BLaER1 treated with 17β-estradiol and CSF1 and Interleukin-3, amounts not matched to agents 10 nM and 100 nM (cell line): ENCODE measurements around the gene PRDM16.
A peak's percentile ranks its signal among the peaks of the same experiment; 100 is the strongest.

ENCODE experiments used
- H3K27ac ChIP-seq, 11 experiments: shearing (Covaris generic); formaldehyde crosslinking; 2 replicates each; pipeline ENCODE4 v1.8.1; 2022
- H3K27me3 ChIP-seq, 11 experiments: shearing (Covaris generic); formaldehyde crosslinking; 2 replicates each; pipeline ENCODE4 v1.8.1; 2022
- H3K36me3 ChIP-seq, 11 experiments: shearing (Covaris generic); formaldehyde crosslinking; 2 replicates each; pipeline ENCODE4 v1.8.1; 2022
- H3K4me1 ChIP-seq, 10 experiments: shearing (Covaris generic); formaldehyde crosslinking; 2 replicates each; pipeline ENCODE4 v1.8.1; 2022
- H3K4me2 ChIP-seq, 11 experiments: shearing (Covaris generic); formaldehyde crosslinking; 2 replicates each; pipeline ENCODE4 v1.8.1; 2022
- H3K4me3 ChIP-seq, 10 experiments: shearing (Covaris generic); formaldehyde crosslinking; 2 replicates each; pipeline ENCODE4 v1.8.1; 2022
- H3K9ac ChIP-seq, 11 experiments: shearing (Covaris generic); formaldehyde crosslinking; 2 replicates each; pipeline ENCODE4 v1.8.1; 2022
- H3K9me3 ChIP-seq, 11 experiments: shearing (Covaris generic); formaldehyde crosslinking; replicated peaks in 1 of 11; 2 replicates each; pipeline ENCODE4 v1.8.1; 2022
- H4K20me1 ChIP-seq, 11 experiments: shearing (Covaris generic); formaldehyde crosslinking; 2 replicates each; pipeline ENCODE4 v1.8.1; 2022
- Cebpa-rat ChIP-seq, 11 experiments: shearing (Covaris generic); IDR thresholded peaks; 2 replicates each; pipeline ENCODE4 v1.8.1; 2022

The PRDM16 gene

DNA sequence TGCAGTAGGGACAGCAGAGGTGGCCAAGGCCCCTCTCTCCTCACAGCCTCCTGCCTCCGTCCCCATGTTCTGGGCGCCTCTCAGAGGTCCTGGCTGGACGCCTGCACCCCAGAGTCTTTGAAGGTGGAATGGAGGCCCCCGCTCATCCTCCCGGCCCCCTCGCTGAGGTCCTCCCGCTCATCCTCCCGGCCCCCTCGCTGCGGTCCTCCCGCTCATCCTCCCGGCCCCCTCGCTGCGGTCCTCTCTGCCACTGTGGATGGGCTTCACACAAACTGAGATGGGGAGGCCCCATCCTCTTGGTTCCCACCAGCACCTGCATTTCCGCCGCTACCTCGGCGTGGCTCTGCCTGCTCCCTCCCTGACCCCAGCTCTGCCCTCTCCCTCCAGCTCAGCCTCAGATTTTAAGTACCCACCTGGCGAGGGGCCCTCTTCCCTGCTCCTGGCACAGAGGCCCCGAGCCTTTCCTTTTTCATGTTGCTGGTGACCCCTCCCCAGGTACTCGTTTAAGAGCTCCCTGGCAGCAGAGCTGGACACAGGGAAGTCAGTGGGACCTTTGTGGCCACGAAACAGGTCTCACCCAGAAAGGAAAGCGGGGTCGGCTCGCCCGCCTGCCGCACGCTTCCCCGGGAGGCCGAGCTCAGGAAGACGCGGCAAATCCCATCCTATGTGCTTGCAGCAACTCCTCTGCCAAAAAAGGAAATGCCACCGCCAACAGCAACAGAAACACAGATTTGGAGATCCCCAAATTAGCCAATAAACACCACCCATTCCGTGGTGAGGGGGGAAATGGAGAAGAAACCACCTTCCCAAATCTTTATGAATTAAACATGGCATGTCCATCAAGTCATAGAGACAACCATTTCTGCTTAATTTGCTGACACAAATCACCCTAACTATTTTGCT is 143.7 kb downstream of the PRDM16 start:
- Histone ChIP-seq H3K9ac (no peak overlapping the region), H3K4me1 (peaks cover 2 to 20% (median 7%) of the 10 kb centered on the region in 10 experiments; a peak in 17 of 20 replicates), H3K4me2 (no peak overlapping the region), H3K36me3 (no peaks in the 10 kb centered on the region), H3K27me3 (peaks cover 0 to 11% (median under 1%) of the 10 kb centered on the region in 11 experiments; a peak in 8 of 22 replicates), H3K4me3 (no peak overlapping the region), H3K27ac (no peak overlapping the region), H3K9me3 (no peaks in the 10 kb centered on the region), H4K20me1 (peaks cover 0 to 7% (median 0%) of the 10 kb centered on the region in 11 experiments; a peak in 3 of 22 replicates)
- TF ChIP-seq Cebpa-rat (IDR thresholded peaks at IDR 0.05) = no peak

DNA sequence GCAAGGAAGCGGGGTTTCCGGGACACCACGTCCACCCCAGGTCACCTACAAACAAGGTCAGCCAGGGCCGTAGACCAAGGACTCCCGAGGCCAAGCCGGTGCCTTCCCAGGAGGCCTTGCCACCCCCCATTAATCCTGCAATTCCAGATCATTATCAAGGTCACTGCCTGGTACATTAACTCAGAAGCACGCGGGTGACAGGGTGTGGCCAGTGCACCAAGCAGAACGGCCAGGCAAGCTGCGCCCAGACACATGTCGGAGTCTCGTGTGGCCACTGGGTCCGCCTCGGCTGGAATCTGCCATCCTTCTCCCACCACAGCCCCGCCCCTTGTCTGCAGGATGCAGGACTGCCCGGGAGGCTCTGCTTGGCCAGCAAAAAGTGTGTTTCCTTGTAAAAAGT is 144.7 kb downstream of the PRDM16 start:
- peaks cover 0 to 21% (median 10%) of the 10 kb centered on the region in 11 experiments; a peak in 10 of 22 replicates for H3K27me3 ChIP-seq

DNA sequence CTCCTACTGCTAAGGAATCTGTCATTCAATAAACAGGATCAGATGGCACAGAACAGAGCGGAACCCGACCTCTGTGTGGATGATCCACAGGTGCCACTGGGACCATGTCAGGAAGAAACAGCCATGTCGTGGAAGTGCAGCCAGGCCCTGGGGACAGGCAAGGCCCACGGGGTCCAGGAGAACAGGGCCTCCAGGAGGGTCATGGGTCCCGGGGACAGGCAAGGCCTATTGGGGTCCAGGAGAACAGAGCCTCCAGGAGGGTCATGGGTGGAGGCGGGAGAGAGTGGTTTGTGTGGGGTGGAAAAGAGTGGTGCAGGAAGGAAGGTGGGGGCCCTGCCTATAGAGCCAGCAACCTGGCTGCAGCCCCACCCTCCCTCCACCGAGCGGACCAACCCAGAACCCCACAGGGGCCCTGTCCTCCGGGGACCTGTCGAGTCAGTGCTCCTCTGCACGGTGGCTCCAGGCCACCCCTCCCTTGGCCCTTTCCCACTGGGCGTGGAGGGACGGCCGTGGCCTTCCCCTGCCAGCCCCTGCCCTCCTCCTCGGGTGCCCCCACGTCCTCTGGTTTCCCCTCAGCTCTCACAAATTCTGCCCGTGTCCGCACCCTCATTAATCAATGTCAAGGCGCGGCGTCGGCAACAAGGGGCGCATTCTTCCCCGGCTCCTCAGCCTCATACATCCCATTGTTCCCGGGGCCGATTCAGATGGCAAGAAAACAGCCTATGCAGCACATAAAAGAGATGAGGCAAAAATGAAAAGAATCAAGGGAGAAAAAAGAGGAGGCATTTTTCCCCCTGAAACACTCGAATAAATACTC is 146.4 kb downstream of the PRDM16 start:
- Histone ChIP-seq H3K36me3 (no peaks in the 10 kb centered on the region), H3K4me2 (peak overlapping the region in 3 of 11 experiments; percentile 1 to 41 (median 21); a peak in 3 of 22 replicates), H4K20me1 (peaks cover 0 to 13% (median 0%) of the 10 kb centered on the region in 11 experiments; a peak in 3 of 22 replicates), H3K27ac (no peak overlapping the region), H3K9me3 (no peaks in the 10 kb centered on the region), H3K4me3 (no peak overlapping the region), H3K27me3 (peaks cover 0 to 31% (median 12%) of the 10 kb centered on the region in 11 experiments; a peak in 11 of 22 replicates), H3K9ac (no peak overlapping the region), H3K4me1 (peaks cover 0 to 24% (median 20%) of the 10 kb centered on the region in 10 experiments; a peak in 13 of 20 replicates)
- no peak for TF ChIP-seq Cebpa-rat (IDR thresholded peaks at IDR 0.05)

More for the DNA sequence above, 144.7 kb downstream of the PRDM16 start:
- Histone ChIP-seq H3K27ac (no peak overlapping the region), H3K36me3 (no peaks in the 10 kb centered on the region), H3K4me2 (no peak overlapping the region), H4K20me1 (peaks cover 0 to 8% (median 0%) of the 10 kb centered on the region in 11 experiments; a peak in 3 of 22 replicates), H3K9ac (no peak overlapping the region), H3K4me1 (peaks cover 0 to 15% (median 3%) of the 10 kb centered on the region in 10 experiments; a peak in 10 of 20 replicates), H3K4me3 (no peak overlapping the region), H3K9me3 (no peaks in the 10 kb centered on the region)
- TF ChIP-seq Cebpa-rat (IDR thresholded peaks at IDR 0.05) = no peak

DNA sequence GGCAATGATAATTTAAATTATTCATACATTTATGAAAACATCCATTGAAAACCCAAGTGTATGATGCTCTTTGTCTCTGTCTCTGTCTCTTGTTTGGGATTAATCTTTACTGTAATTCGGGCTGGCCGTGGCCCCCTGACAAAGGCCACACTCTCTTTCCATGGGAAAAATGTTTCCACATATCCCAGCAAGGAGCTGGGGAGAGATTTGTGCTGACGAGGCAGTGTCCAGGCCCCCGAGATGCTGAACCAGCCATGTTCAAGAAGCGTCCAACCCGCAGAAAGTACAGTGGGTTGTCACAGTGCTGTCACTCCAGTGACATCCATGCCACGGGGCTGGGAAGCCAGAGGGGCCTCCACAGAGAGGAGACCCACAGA is 147.0 kb downstream of the PRDM16 start:
- peaks cover 0 to 31% (median 12%) of the 10 kb centered on the region in 11 experiments; a peak in 11 of 22 replicates for H3K27me3 ChIP-seq
- no peaks in the 10 kb centered on the region for H3K9me3 ChIP-seq
- TF ChIP-seq Cebpa-rat (IDR thresholded peaks at IDR 0.05) = no peak
- H3K9ac ChIP-seq = no peak overlapping the region
- H3K4me3 ChIP-seq = no peak overlapping the region
- H3K4me1 ChIP-seq = peaks cover 0 to 30% (median 26%) of the 10 kb centered on the region in 10 experiments; a peak in 17 of 20 replicates
- no peak overlapping the region for H3K27ac ChIP-seq
- peaks cover 0 to 15% (median 0%) of the 10 kb centered on the region in 11 experiments; a peak in 4 of 22 replicates for H4K20me1 ChIP-seq
- H3K36me3 ChIP-seq = no peaks in the 10 kb centered on the region
- H3K4me2 ChIP-seq = no peak overlapping the region

DNA sequence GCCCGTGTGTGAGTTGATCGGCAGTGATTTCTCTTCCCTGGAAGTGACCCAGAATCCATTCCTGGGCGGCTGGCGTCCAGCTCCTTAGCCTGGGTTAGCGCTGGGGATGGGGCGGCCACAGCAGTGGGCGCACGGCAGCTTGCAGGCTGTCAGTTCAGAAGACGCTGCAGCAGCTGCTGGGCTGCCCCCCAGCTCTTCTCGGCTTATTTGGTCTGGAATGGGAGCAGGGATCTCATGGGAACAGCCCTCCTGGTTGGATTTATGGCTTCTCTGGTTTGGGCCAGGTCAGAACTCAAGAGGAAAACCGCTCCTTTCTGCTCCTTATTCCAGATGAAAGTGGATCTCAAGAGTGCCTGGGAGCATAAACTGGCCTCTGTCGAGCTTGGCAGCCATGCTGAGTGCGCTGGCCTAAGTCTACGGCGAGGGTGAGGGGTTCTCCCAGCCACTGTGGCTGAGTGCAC is 148.2 kb downstream of the PRDM16 start:
- TF ChIP-seq Cebpa-rat (IDR thresholded peaks at IDR 0.05) = no peak
- no peak overlapping the region for H3K9ac ChIP-seq
- H4K20me1 ChIP-seq = peaks cover 0 to 15% (median 0%) of the 10 kb centered on the region in 11 experiments; a peak in 4 of 22 replicates
- no peaks in the 10 kb centered on the region for H3K36me3 ChIP-seq
- no peak overlapping the region for H3K4me2 ChIP-seq
- H3K9me3 ChIP-seq = no peaks in the 10 kb centered on the region
- H3K4me1 ChIP-seq = peaks cover 10 to 43% (median 36%) of the 10 kb centered on the region in 10 experiments
- H3K27me3 ChIP-seq = peaks cover 0 to 31% (median 12%) of the 10 kb centered on the region in 11 experiments; a peak in 11 of 22 replicates
- no peak overlapping the region for H3K27ac ChIP-seq
- no peak overlapping the region for H3K4me3 ChIP-seq

DNA sequence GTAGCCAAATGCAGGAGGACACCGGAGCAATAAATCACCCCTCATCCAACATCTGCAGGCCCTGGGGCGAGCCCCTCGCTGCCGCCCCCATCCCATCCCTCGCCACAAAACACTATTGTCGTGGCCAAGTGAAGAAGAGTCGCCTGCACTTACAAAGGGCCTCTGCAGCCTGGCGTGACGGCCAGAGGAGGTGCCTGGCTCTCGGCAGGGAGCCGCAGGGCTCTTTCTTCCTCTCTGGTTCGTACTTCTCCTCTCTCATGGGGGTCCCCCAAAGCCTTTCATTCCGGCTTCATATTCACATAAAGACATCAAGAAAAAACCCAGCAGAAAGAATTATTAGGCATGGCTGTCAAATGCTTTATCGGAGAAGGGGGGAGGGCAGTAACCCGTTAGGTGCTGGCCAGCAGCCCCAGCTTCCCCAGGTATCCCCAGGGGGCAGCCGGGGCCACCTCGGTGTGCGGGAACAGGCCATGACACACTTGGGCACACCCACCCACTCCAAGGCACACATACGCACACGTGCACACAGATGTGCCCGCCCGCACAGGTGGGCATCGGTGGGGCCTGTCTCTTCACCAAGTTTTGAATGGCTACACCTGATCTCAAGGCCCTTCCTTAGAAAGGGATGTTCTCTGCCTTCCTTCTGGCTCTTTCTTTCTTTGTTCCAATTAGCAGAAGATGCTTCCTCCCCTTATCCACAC is 149.1 kb downstream of the PRDM16 start:
- no peak overlapping the region for H3K27ac ChIP-seq
- no peak for TF ChIP-seq Cebpa-rat (IDR thresholded peaks at IDR 0.05)

DNA sequence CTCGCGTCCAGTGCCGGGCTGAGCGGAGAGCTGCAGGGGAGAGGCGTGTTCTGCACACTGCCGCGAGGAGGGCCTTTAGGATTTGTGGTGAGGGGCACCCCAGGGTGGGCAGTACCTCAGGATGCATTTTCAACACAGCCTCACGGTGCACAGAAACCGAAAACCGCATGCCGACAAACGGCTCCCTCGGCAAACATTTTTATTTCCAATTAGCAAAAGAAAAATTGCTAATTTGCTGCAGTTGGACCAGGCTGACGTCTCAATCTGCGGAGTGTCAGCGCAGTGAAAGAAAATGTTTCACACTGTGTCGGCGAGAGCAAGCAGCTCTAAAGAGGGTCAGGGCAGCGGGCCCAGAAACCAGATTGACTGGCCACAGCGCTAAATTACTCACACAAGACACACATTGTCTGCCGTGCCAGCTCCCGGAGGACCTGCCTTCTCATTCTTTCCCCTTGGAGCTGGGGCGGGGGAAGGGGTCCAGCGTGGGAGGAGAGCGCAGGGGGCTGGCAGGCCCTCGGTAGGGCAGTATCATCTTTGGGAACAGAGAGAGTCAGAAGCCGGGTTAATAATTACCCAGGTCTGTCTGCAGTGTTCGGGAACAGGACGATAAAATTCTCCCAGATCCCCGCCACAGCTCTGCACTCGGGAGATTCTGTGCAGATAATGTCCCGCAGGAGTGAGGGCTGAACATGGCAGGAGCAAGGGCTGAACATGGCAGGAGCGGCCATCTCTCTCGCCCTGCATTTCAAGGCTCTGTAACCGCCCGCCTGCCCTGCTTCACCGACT is 150.2 kb downstream of the PRDM16 start:
- Histone ChIP-seq H3K27me3 (peaks cover 0 to 32% (median 12%) of the 10 kb centered on the region in 11 experiments; a peak in 12 of 22 replicates), H3K36me3 (no peaks in the 10 kb centered on the region), H3K27ac (no peak overlapping the region), H3K4me3 (no peak overlapping the region; a peak in 1 of 20 replicates), H4K20me1 (peaks cover 0 to 16% (median 0%) of the 10 kb centered on the region in 11 experiments; a peak in 2 of 22 replicates), H3K9me3 (no peaks in the 10 kb centered on the region), H3K9ac (peak overlapping the region in 2 of 11 experiments; percentile 5 to 9; a peak in 2 of 22 replicates), H3K4me2 (peak overlapping the region in 8 of 11 experiments; percentile 74 to 91 (median 84); a peak in 16 of 22 replicates), H3K4me1 (peaks cover 10 to 49% (median 42%) of the 10 kb centered on the region in 10 experiments)
- TF ChIP-seq Cebpa-rat (IDR thresholded peaks at IDR 0.05) = no peak

More for the DNA sequence above, 149.1 kb downstream of the PRDM16 start:
- H3K4me1 ChIP-seq = peaks cover 10 to 49% (median 42%) of the 10 kb centered on the region in 10 experiments
- H3K4me3 ChIP-seq = no peak overlapping the region
- peaks cover 0 to 31% (median 12%) of the 10 kb centered on the region in 11 experiments; a peak in 11 of 22 replicates for H3K27me3 ChIP-seq
- H3K36me3 ChIP-seq = no peaks in the 10 kb centered on the region
- no peaks in the 10 kb centered on the region for H3K9me3 ChIP-seq
- H3K4me2 ChIP-seq = peak overlapping the region in 1 of 11 experiments; percentile 85; a peak in 1 of 22 replicates
- peaks cover 0 to 15% (median 0%) of the 10 kb centered on the region in 11 experiments; a peak in 2 of 22 replicates for H4K20me1 ChIP-seq
- H3K9ac ChIP-seq = no peak overlapping the region
